ENCODE measurements around the gene GINS2.

The GINS2 gene

GRCh38 chr16:85651629-85652430, 36.9 kb downstream of the GINS2 start:
- DNase-seq, result no peak

- DNase-seq, result no peak
Measured at GRCh38 chr16:85650844-85651628, 37.7 kb downstream of the GINS2 start.

GRCh38 chr16:85650135-85650843, 38.5 kb downstream of the GINS2 start:
- no peak for DNase-seq

GRCh38 chr16:85649411-85650134, 39.2 kb downstream of the GINS2 start:
- DNase-seq, result no peak

GRCh38 chr16:85648805-85649204, 39.9 kb downstream of the GINS2 start:
- no peak for DNase-seq

GRCh38 chr16:85648070-85648714, 40.6 kb downstream of the GINS2 start:
- no peak for DNase-seq

- DNase-seq, result no peak
Measured at GRCh38 chr16:85646976-85647375, 41.8 kb downstream of the GINS2 start.

GRCh38 chr16:85646358-85646907, 42.3 kb downstream of the GINS2 start:
- no peak for DNase-seq

GRCh38 chr16:85645021-85645589, 43.6 kb downstream of the GINS2 start:
- DNase-seq, result no peak

GRCh38 chr16:85644093-85644712, 44.6 kb downstream of the GINS2 start:
- no peak for DNase-seq

GRCh38 chr16:85643631-85644030, 45.1 kb downstream of the GINS2 start:
- no peak for DNase-seq

GRCh38 chr16:85642762-85643358, 45.9 kb downstream of the GINS2 start:
- DNase-seq, result no peak

- no peak for DNase-seq
Measured at GRCh38 chr16:85641776-85642176, 47.0 kb downstream of the GINS2 start.

- no peak for DNase-seq
Measured at GRCh38 chr16:85641305-85641704, 47.4 kb downstream of the GINS2 start.

- DNase-seq, result no peak
Measured at GRCh38 chr16:85640585-85640984, 48.2 kb downstream of the GINS2 start.

- DNase-seq, result no peak
Measured at GRCh38 chr16:85640254-85640558, 48.5 kb downstream of the GINS2 start.

GRCh38 chr16:85639529-85640253, 49.1 kb downstream of the GINS2 start:
- no peak for DNase-seq

GRCh38 chr16:85638695-85639409, 49.9 kb downstream of the GINS2 start:
- DNase-seq, result no peak

- DNase-seq, result no peak
Measured at GRCh38 chr16:85637808-85638647, 50.7 kb downstream of the GINS2 start.

Measured in 8988T (cell line).